Urinary bladder (tissue), 4 donors: Measurements from ENCODE around the gene SBF2. TPM values are rescaled to one million over a fixed set of nuclear protein-coding genes. Genes with fewer than 3 reads are reported as not detected.

Experiments
- DNase-seq: peaks from one replicate; pipeline ENCODE4 v3.0.0-alpha.2; 2015; ENCODE audit errors: extremely low spot score
- H3K27ac ChIP-seq: one replicate; pipeline ENCODE4 v1.5.1; 2013; ENCODE audit warnings: low read depth, mild to moderate bottlenecking, moderate library complexity
- H3K36me3 ChIP-seq: one replicate; pipeline ENCODE4 v1.6.1; 2013; ENCODE audit warnings: mild to moderate bottlenecking, moderate library complexity; ENCODE audit not compliant: insufficient read depth
- H3K4me1 ChIP-seq: one replicate; pipeline ENCODE4 v1.6.1; 2013; ENCODE audit warnings: mild to moderate bottlenecking, moderate library complexity; ENCODE audit not compliant: insufficient read depth
- H3K4me3 ChIP-seq: one replicate; pipeline ENCODE4 v1.5.1; 2013; ENCODE audit warnings: low read depth, low read length
- WGBS: extraction: QIAGEN DNeasy Blood & Tissue Kit; methylation state at CpG from one replicate; pipeline ENCODE4 v1.1.7; 2013; 5-methylcytosine and 5-hydroxymethylcytosine counted together
- polyA plus RNA-seq: library from polyadenylated mRNA; stranded (reverse); fragments of 200-250 nt; gene quantifications from one replicate; pipeline ENCODE4 v1.2.3, GENCODE V29; 2013
- total RNA-seq: library from RNA; depleted of rRNA; stranded (reverse); fragments of >200 nt; gene quantifications from one replicate; pipeline ENCODE4 v1.2.3, GENCODE V29; 2014
- donor health status: healthy with polysubstance abuse.
- donor health status: healthy.

The SBF2 gene
- total and polyA plus RNA-seq, 2 donors: 27.8 to 114 TPM

GRCh38 chr11:9859554-9860305 lies 434.3 kb downstream of the SBF2 start:
- H3K36me3 ChIP-seq: no peaks in the 10 kb centered on the region
- no peaks in the 10 kb centered on the region for H3K4me1 ChIP-seq
- no peak overlapping the region for H3K4me3 ChIP-seq
- no peak for DNase-seq
- H3K27ac ChIP-seq: no peak overlapping the region
- WGBS: 82% methylated on average over 5 of the region's 5 CpGs

- H3K4me1 ChIP-seq: no peaks in the 10 kb centered on the region
- H3K4me3 ChIP-seq: no peak overlapping the region
- WGBS: 36% methylated on average over 2 of the region's 2 CpGs
- H3K27ac ChIP-seq: no peak overlapping the region
- DNase-seq: no peak
- H3K36me3 ChIP-seq: no peaks in the 10 kb centered on the region
These were observed 435.2 kb downstream of the SBF2 start for GRCh38 chr11:9858822-9859221.

GRCh38 chr11:9858218-9858617 lies 435.8 kb downstream of the SBF2 start:
- 63% methylated on average over 4 of the region's 4 CpGs for WGBS
- no peak for DNase-seq
- H3K4me3 ChIP-seq: no peak overlapping the region
- no peak overlapping the region for H3K27ac ChIP-seq
- no peaks in the 10 kb centered on the region for H3K4me1 ChIP-seq
- H3K36me3 ChIP-seq: no peaks in the 10 kb centered on the region

- Histone ChIP-seq H3K4me3 (no peak overlapping the region), H3K36me3 (peaks cover 1% of the 10 kb centered on the region), H3K27ac (no peak overlapping the region), H3K4me1 (no peaks in the 10 kb centered on the region)
- WGBS: 97% methylated on average over 2 of the region's 2 CpGs
- DNase-seq: no peak
These were observed 438.3 kb downstream of the SBF2 start for GRCh38 chr11:9855579-9856287.

- H3K36me3 ChIP-seq: peaks cover 3% of the 10 kb centered on the region
- 83% methylated on average over 1 of the region's 1 CpG for WGBS
- DNase-seq: no peak
These were observed 440.0 kb downstream of the SBF2 start for GRCh38 chr11:9853929-9854552.

GRCh38 chr11:9852465-9852864 lies 441.6 kb downstream of the SBF2 start:
- no peak for DNase-seq
- no peak overlapping the region for H3K27ac ChIP-seq
- 73% methylated on average over 2 of the region's 2 CpGs for WGBS
- peaks cover 3% of the 10 kb centered on the region for H3K36me3 ChIP-seq
- no peak overlapping the region for H3K4me3 ChIP-seq
- H3K4me1 ChIP-seq: no peaks in the 10 kb centered on the region

More at GRCh38 chr11:9853929-9854552, 440.0 kb downstream of the SBF2 start:
- no peak overlapping the region for H3K4me3 ChIP-seq
- H3K27ac ChIP-seq: no peak overlapping the region
- H3K4me1 ChIP-seq: no peaks in the 10 kb centered on the region

GRCh38 chr11:9851366-9851765 lies 442.7 kb downstream of the SBF2 start:
- WGBS: 67% methylated on average over 4 of the region's 4 CpGs
- no peak overlapping the region for H3K4me3 ChIP-seq
- no peak overlapping the region for H3K27ac ChIP-seq
- H3K4me1 ChIP-seq: no peaks in the 10 kb centered on the region
- peaks cover 3% of the 10 kb centered on the region for H3K36me3 ChIP-seq
- DNase-seq: no peak

GRCh38 chr11:9850224-9850895 lies 443.7 kb downstream of the SBF2 start:
- no peak overlapping the region for H3K27ac ChIP-seq
- H3K4me1 ChIP-seq: no peaks in the 10 kb centered on the region
- WGBS: 100% methylated on average over 1 of the region's 1 CpG
- peaks cover 3% of the 10 kb centered on the region for H3K36me3 ChIP-seq
- no peak overlapping the region for H3K4me3 ChIP-seq
- no peak for DNase-seq

- 93% methylated on average over 1 of the region's 1 CpG for WGBS
- Histone ChIP-seq H3K4me3 (no peak overlapping the region), H3K36me3 (peaks cover 5% of the 10 kb centered on the region), H3K27ac (no peak overlapping the region), H3K4me1 (no peaks in the 10 kb centered on the region)
- no peak for DNase-seq
These were observed 444.6 kb downstream of the SBF2 start for GRCh38 chr11:9849389-9849788.

- Histone ChIP-seq H3K4me3 (no peak overlapping the region), H3K27ac (no peak overlapping the region), H3K36me3 (peaks cover 8% of the 10 kb centered on the region), H3K4me1 (no peaks in the 10 kb centered on the region)
- WGBS: 54% methylated on average over 3 of the region's 3 CpGs
- DNase-seq: no peak
These were observed 446.4 kb downstream of the SBF2 start for GRCh38 chr11:9847636-9848035.

GRCh38 chr11:9842923-9843322 lies 451.1 kb downstream of the SBF2 start:
- WGBS: 55% methylated on average over 2 of the region's 2 CpGs
- no peaks in the 10 kb centered on the region for H3K4me1 ChIP-seq
- no peak for DNase-seq
- H3K36me3 ChIP-seq: peaks cover 6% of the 10 kb centered on the region
- no peak overlapping the region for H3K27ac ChIP-seq
- H3K4me3 ChIP-seq: no peak overlapping the region

GRCh38 chr11:9840460-9841004 lies 453.5 kb downstream of the SBF2 start:
- no peaks in the 10 kb centered on the region for H3K4me1 ChIP-seq
- H3K27ac ChIP-seq: no peak overlapping the region
- peaks cover 6% of the 10 kb centered on the region for H3K36me3 ChIP-seq
- DNase-seq: no peak
- WGBS: 49% methylated on average over 1 of the region's 1 CpG
- no peak overlapping the region for H3K4me3 ChIP-seq

GRCh38 chr11:9839550-9839949 lies 454.5 kb downstream of the SBF2 start:
- H3K4me1 ChIP-seq: no peaks in the 10 kb centered on the region
- WGBS: 96% methylated on average over 4 of the region's 4 CpGs
- peaks cover 3% of the 10 kb centered on the region for H3K36me3 ChIP-seq
- no peak for DNase-seq
- no peak overlapping the region for H3K4me3 ChIP-seq
- no peak overlapping the region for H3K27ac ChIP-seq
